GM19025 (cell line): Measurements from ENCODE around the gene CFAP100.

Experiments used
- ATAC-seq: cut with Tn5 transposase; IDR thresholded peaks from one replicate; pipeline ENCODE4 v1.9.1; 2021; ENCODE audit warnings: mild to moderate bottlenecking, low read depth, moderate library complexity; ENCODE audit not compliant: unreplicated experiment

Gene CFAP100

GRCh38 chr3:126356373-126357264 lies 38.1 kb upstream of the CFAP100 start:
- ATAC-seq, result no peak

- peak; percentile 85 for ATAC-seq
Measured at GRCh38 chr3:126357295-126358037, 37.2 kb upstream of the CFAP100 start, which contains the start of gene KLF15. TSS of gene KLF15 (minus strand) at chr3:126357408. CDS start at chr3:126352922, 4,486 bp downstream.

GRCh38 chr3:126358038-126358815 lies 36.5 kb upstream of the CFAP100 start:
- no peak for ATAC-seq

GRCh38 chr3:126358816-126359181 lies 35.9 kb upstream of the CFAP100 start:
- ATAC-seq, result no peak

GRCh38 chr3:126360046-126360713 lies 34.5 kb upstream of the CFAP100 start:
- ATAC-seq, result no peak

- no peak for ATAC-seq
Measured at GRCh38 chr3:126360714-126361060, 34.0 kb upstream of the CFAP100 start.

- ATAC-seq, result no peak
Measured at GRCh38 chr3:126361211-126361610, 33.5 kb upstream of the CFAP100 start.

- ATAC-seq, result no peak
Measured at GRCh38 chr3:126364130-126364695, 30.5 kb upstream of the CFAP100 start.

- ATAC-seq, result peak; percentile 50
Measured at GRCh38 chr3:126364731-126365301, 29.9 kb upstream of the CFAP100 start.

GRCh38 chr3:126365351-126366277 lies 29.1 kb upstream of the CFAP100 start:
- no peak for ATAC-seq

- ATAC-seq, result no peak
Measured at GRCh38 chr3:126367316-126367805, 27.3 kb upstream of the CFAP100 start.

- ATAC-seq, result no peak
Measured at GRCh38 chr3:126369490-126369889, 25.2 kb upstream of the CFAP100 start.

GRCh38 chr3:126370055-126370454 lies 24.7 kb upstream of the CFAP100 start:
- ATAC-seq, result no peak

GRCh38 chr3:126370606-126371005 lies 24.1 kb upstream of the CFAP100 start:
- no peak for ATAC-seq

- no peak for ATAC-seq
Measured at GRCh38 chr3:126371096-126371705, 23.5 kb upstream of the CFAP100 start.

GRCh38 chr3:126372413-126373145 lies 22.1 kb upstream of the CFAP100 start:
- no peak for ATAC-seq

- no peak for ATAC-seq
Measured at GRCh38 chr3:126373146-126373613, 21.5 kb upstream of the CFAP100 start.
